Ovary (tissue), 3 donors: ENCODE measurements around the gene RAD23B.

ENCODE experiments used
- CTCF ChIP-seq, 3 donors: fragments of 450-650 bp in 2 of 3; fragments of 200-600 bp in 1 of 3; IDR thresholded peaks; one replicate each; pipeline versions ENCODE4 v1.5.1 to v1.8.0; 2016 to 2022; ENCODE audit warnings: antibody characterized with exemption in 3 of 3, mild to moderate bottlenecking in 1 of 3
- EP300 ChIP-seq: sonication (generic); formaldehyde crosslinking; IDR thresholded peaks from one replicate; pipeline ENCODE4 v1.6.1; 2017; ENCODE audit warnings: antibody characterized with exemption
- POLR2A ChIP-seq: fragments of 450-650 bp; IDR thresholded peaks from one replicate; pipeline ENCODE4 v1.6.1; 2017; ENCODE audit warnings: antibody characterized with exemption, mild to moderate bottlenecking, moderate library complexity
- donor health status: DM: no; HTN: no; CAD: no.

- no peak for TF ChIP-seq CTCF (IDR thresholded peaks at IDR 0.05)
- no peak for TF ChIP-seq EP300
- TF ChIP-seq POLR2A, result no peak
Observed at GRCh38 chr9:107335331-107335730, 52.3 kb downstream of the RAD23B start.
